AG10803 (cell line): ENCODE data around the gene MTCL1.

Source experiments
- DNase-seq: peaks from one replicate; pipeline ENCODE4 v3.0.0; 2010; ENCODE audit warnings: low read depth
- H3K4me3 ChIP-seq: 2 replicates; pipeline ENCODE4 v1.5.1; 2011; ENCODE audit warnings: mild to moderate bottlenecking, low read length, control low read depth
- TF ChIP-seq, protein P1 (sequence below): conservative IDR thresholded peaks from 2 replicates; pipeline ENCODE4 v1.5.1; 2011; ENCODE audit warnings: mild to moderate bottlenecking, low read length, control low read depth, inconsistent platforms

MTCL1 gene

GRCh38 chr18:8854962-8855361 lies 149.6 kb downstream of the MTCL1 start:
- H3K4me3 ChIP-seq, result no peak overlapping the region
- TF ChIP-seq, protein P1, sequence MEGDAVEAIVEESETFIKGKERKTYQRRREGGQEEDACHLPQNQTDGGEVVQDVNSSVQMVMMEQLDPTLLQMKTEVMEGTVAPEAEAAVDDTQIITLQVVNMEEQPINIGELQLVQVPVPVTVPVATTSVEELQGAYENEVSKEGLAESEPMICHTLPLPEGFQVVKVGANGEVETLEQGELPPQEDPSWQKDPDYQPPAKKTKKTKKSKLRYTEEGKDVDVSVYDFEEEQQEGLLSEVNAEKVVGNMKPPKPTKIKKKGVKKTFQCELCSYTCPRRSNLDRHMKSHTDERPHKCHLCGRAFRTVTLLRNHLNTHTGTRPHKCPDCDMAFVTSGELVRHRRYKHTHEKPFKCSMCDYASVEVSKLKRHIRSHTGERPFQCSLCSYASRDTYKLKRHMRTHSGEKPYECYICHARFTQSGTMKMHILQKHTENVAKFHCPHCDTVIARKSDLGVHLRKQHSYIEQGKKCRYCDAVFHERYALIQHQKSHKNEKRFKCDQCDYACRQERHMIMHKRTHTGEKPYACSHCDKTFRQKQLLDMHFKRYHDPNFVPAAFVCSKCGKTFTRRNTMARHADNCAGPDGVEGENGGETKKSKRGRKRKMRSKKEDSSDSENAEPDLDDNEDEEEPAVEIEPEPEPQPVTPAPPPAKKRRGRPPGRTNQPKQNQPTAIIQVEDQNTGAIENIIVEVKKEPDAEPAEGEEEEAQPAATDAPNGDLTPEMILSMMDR, result no peak
- no peak for DNase-seq

- TF ChIP-seq, protein P1, result no peak
- DNase-seq, result no peak
- H3K4me3 ChIP-seq, result no peak overlapping the region
These were observed 150.9 kb downstream of the MTCL1 start for GRCh38 chr18:8856212-8856611.

GRCh38 chr18:8856769-8857393 lies 151.5 kb downstream of the MTCL1 start:
- no peak overlapping the region for H3K4me3 ChIP-seq
- TF ChIP-seq, protein P1, result no peak
- no peak for DNase-seq

DNA sequence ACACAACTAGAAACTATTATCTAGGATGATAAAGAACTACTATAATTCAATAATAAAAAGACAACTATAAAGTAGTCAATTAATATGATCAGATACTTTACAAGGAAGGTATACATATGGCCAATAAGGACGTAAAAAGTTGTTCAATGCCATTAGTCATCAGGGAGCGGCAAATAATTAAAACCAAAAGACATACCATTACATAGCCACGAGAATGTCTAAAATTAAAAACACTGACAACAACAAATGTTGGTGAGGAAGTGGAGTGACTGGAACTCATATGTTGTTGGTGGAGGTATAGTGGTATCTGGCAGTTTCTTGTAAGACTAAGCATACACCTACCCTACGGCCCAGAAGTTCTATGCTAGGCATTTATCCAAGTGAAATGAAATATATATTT lies 152.4 kb downstream of the MTCL1 start:
- TF ChIP-seq, protein P1, result no peak
- no peak for DNase-seq
- H3K4me3 ChIP-seq, result no peak overlapping the region

DNA sequence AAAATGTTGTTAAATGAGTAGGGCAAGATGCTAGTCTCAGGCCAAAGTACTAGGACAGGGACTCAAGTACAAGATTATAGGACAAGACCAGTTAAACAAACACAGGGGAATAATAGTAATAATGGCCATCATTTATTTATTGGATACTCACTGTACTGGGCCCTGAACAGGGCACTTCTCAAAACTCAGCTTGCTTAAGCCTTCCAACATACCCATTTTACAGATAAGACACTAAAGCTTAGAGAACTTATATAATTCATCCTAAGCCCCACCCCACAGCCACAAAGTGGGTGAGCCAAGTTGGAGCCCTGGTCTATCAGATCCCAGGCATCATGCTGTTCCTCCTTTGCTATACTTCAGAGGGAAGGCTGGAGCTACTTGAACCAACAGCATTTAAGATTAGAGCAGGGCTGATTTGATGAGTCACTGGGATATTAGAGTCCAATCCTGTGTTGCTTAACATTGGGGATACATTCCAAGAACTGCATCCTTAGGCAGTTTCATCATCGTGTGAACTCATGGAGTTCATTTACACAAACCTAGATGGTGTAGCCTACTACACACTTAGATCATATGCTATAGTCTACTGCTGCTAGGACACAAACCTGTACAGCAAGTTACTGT lies 153.6 kb downstream of the MTCL1 start:
- DNase-seq, result peak; percentile 97
- TF ChIP-seq, protein P1, result no peak
- no peak overlapping the region for H3K4me3 ChIP-seq

GRCh38 chr18:8860845-8861642 lies 155.7 kb downstream of the MTCL1 start:
- TF ChIP-seq, protein P1, result no peak
- DNase-seq, result no peak
- H3K4me3 ChIP-seq, result no peak overlapping the region
